ENCODE results near the gene NEDD9. TPM values are rescaled to one million over a fixed set of nuclear protein-coding genes. Genes with fewer than 3 reads are reported as not detected.

The NEDD9 gene
- total RNA-seq, 4 donors from 2014 or later: 51.7 to 136 (median 94.0) TPM

GRCh38 chr6:11222385-11223277, 9.8 kb downstream of the NEDD9 start:
- no peak for TF ChIP-seq CTCF (IDR thresholded peaks at IDR 0.05; ENCODE audit: low read depth)

- TF ChIP-seq CTCF (IDR thresholded peaks at IDR 0.05; ENCODE audit: low read depth): no peak
Observed at GRCh38 chr6:11221623-11222384, 10.7 kb downstream of the NEDD9 start.

DNA sequence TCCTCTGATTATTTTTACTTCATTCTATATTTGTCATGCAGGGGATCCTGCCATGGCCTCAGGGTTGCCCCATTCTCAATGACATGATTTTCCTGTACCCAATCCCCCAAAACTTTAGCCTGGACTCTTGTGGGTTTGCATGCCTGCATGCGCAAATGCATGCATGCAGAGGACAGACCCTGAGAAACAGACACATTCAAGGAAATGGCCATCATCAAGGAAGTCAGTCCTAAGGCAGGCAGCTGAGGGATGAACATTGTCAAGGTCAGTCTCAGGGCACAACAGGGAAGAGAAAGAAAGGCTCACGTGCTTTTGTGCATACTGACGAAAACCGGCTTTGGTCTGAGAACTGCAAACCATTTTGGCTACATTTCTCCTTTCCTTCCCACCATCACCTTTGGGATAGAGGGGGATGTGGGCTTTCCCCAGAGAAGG, 13.1 kb downstream of the NEDD9 start:
- no peak for TF ChIP-seq CTCF (IDR thresholded peaks at IDR 0.05; ENCODE audit: low read depth)

DNA sequence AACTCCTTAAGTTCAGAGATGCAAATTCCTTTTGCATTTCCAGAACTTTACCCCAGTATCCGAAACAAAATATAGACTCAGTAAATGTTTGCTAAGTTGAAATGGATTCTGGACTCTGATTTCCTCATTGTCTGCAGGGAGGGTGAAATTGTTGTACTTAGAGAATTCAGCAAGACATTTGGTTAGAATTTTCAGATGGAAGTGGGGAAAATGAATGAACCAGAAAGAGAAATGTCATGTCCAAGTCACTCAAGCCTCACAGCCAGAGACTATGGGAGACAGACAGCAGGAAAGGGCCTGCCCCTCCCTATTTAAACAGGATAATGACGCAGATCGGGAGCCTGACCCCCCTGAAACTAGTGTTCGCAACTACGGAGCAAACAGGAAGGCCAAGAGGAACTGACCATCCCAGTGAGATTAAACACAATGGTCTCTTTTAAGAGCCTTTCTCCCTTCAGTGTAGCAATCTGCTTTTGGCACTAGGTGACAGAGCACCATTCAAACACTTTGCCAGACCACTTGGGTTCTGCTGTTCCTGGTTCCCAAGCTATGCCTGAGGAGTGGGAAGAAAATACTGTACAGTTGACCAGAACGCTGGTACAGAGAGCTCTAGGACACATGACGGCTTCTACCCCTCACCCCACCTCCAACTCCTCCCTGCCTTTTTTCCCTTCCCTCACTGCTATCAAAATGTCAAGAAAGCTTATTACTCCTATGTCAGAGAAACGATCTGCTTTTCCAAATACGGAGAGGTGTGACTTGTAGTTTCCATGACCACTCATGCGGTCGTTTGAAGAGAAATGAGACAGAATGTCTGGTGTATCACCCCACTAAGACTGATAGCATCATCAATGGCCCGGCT, 13.7 kb downstream of the NEDD9 start:
- TF ChIP-seq CTCF (IDR thresholded peaks at IDR 0.05; ENCODE audit: low read depth): no peak

GRCh38 chr6:11218102-11218442, 14.4 kb downstream of the NEDD9 start:
- TF ChIP-seq CTCF (IDR thresholded peaks at IDR 0.05; ENCODE audit: low read depth): no peak

DNA sequence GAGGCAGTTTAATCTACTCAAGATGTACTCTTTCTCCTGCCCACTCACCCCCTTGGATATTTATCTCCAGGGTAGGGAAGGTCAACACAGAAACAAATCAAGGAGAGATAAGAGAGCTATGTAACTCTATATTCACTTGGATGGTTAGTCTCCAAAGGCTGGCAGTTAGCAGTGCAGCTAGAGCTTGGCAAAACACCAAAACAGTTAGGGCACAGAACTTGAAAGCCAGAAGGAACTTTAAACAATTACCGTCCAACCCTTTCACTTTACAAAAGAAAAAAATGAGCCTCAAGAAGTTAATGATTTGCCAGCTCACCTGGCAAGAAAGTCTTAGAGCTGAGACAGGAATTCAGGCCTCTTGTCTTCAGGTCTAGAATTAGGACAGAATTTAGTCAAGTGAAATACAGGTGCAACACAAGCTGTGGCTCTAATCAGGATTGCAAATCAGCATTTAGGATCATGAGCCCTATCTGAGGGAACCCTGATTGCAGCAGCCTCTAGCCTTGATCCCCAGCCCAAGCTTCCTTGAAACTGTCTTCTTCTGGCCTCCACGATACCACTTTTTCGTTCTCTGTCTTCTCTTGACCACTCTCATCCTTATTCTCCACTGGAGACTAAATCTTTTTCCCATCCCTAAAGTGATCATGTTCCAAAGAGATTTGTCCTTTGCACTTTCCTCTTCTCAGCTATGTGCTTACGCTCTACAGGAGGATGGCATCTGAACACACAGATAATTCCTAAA, 14.9 kb downstream of the NEDD9 start:
- TF ChIP-seq CTCF (IDR thresholded peaks at IDR 0.05; ENCODE audit: low read depth): no peak

Data from subcutaneous adipose tissue (tissue), 4 donors.